NCI-H526 treated with DMSO at 0.1 percent for 48 hours (cell line): ENCODE data around the gene ARHGAP8.
"Not testable (repeated sequence)": the region's sequence is repeated elsewhere in the genome, so short reads cannot be mapped to it uniquely, and the experiment has no call there.

Experiments
- DNase-seq: peaks from one replicate; lab custom pipeline; 2025; lab: John Stamatoyannopoulos, UW

ARHGAP8 gene

GRCh38 chr22:44831885-44832284 is 79.5 kb downstream of the ARHGAP8 start:
- DNase-seq = no peak

GRCh38 chr22:44834065-44834464 is 81.7 kb downstream of the ARHGAP8 start:
- DNase-seq = no peak

- no peak for DNase-seq
Observed at GRCh38 chr22:44837481-44837880, 85.1 kb downstream of the ARHGAP8 start.

- DNase-seq = no peak
Observed at GRCh38 chr22:44838316-44839016, 86.1 kb downstream of the ARHGAP8 start.

GRCh38 chr22:44839061-44839460 is 86.7 kb downstream of the ARHGAP8 start:
- DNase-seq = no peak

DNA sequence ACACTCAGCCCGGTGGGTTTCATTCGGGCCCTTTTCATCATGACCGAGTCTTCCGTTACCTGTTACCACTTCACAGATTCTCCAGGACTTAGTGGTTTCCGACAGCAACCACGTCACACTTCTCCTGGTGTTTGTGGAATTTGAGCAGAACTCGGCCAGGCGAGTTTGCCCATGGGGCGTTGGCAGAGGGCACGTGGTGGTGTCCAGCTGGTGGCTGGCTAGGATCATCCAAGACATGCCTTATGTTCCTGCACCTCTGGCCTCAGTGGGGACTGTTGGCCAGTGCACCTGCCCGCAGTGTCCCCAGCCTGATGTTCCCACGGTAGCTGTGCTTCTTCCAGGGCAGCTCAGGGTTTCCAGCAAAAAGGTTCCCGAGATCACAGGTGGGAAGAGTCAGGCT is 87.3 kb downstream of the ARHGAP8 start:
- no peak for DNase-seq

DNA sequence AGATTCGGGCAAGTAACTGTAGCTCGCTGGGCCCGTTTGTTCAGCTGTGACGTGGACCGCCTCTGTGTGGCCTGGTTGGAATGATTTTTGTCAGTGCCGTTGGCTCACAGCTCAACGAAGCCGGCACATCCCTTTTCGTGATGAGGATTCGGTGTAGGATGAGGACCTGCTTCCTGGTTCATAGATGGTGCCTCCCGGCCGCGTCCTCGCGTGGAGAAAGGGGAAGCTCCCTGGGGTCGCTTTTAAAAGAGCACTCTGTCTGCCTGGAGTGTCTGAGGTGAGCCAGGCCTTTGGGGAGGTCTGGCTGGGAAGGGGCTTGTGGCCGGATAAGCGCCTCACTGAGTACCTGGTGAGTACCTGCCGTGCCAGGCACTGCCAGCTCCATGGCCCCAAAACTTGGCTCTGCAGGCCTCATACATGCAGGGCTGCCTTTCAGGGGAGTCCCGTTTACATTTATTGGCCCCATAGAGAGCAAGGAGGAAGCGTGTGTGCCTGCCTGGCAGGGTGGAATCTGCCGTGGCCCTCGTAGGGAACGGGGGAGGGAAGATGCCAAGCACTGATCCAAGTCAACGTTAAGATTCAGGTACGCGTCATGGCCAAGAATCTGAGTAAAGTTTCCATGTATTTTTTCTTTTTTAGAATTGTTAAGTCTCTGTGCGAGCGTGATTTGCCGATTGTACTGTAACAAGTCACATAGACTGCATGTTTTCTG is 88.4 kb downstream of the ARHGAP8 start:
- no peak for DNase-seq

GRCh38 chr22:44842417-44842816 is 90.0 kb downstream of the ARHGAP8 start:
- no peak for DNase-seq

DNA sequence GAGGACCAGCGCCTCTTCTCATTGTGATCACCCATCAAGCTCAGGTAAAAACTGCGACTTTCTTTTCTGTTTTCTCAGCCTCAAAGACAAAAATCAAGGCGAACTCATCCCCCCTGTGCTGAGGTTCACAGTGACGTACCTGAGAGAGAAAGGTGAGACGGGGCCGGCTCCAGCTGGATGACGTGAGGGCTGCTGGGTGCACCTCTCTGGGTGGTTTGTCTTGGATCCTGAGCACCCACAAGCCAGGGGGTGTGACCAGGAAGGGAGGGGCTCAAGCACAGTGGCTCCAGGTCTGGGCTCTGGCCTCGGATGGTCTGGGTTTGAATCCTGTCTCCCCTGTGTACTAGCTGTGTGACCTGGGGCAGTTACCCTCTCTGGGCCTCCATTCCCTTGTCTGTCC is 92.8 kb downstream of the ARHGAP8 start:
- no peak for DNase-seq

DNA sequence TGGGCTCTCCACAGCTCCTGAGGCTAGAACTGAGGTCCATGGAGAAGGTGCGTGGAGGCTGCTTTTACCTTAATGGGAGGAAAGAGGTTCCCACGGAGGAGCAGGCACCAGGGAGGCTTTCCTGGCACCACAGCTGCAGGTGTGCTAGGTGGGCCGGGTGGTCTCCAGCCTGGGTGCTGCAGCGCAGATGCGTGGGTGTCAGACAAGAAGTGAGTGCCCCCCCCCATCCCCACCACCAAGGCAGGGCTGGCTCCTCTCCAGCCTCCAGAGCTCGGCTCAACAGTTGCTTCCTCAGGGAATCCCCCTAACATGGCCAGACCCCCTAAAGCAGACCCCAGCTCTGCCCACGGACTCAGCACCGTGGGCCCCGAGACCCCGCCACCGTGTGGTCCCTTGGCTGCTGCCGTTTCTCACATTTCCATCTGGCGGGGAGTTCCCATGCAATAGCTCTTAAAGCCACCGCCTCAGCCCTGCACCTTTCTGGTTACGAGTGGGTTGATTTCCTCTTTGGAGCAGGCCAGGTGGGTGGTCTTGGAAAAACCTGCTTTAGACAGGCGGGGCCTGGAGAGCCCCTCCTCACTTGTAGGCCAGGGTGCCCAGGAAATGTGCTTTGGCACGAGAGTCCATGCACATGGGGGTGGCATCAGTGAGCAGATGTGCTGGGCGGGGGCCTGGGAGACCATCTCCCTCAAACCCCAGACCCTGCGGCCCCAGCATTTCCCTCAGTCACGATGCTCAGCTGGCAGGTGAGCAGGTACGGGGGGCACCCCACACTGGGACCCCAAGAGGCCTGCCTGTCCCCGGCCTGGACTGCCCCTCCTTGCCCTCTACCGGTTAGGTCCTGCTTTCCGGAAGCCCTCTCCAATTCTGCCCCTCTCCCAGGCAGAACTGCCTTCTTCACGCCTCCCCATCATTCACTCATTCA is 93.7 kb downstream of the ARHGAP8 start:
- DNase-seq = no peak

DNA sequence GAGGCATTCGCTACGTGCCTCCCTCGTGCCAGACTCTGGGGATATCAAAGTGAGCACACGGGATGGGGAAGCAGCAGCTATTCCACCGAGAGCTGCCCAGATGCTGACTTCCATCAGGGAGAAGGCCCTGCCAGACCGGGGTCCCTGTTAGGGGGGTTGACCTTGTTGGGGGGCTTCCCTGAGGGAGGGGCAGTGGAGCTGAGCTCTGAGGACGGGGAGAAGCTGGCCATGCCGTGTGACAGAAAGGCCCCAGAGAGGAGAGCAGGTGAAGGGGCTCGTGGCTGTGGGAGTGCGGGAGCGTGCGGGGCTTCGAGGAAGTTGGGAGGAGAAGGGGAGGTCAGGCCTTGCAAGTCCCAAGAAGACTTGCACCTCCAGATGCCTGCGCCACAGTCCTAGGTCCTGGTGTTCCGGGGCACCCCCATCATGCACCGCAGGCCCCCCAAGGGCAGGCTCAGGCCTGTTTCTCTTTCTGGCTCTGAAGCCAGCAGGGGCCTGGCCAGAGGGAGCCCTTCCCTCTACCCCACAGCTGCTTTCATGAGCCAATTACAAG is 94.4 kb downstream of the ARHGAP8 start:
- no peak for DNase-seq

DNA sequence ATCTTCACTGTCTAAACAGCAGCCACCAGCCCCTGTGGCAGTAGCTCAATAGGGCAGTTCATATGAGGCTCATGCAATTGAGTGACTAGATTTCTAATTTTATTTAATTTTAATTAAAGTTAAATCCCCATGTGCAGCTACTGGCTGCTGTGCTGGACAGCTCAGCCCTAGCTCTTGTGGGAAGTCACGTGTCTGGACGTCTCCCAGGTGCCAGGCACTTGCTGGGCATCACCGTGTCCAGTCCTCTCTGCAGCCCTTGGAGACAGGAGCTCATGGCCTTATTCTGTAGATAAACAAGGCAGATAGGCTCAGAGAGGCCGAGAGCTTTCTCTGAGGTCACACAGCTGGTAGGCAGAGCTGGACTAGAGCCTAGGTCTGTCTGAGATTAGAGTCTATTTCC is 95.0 kb downstream of the ARHGAP8 start:
- no peak for DNase-seq

- no peak for DNase-seq
Observed at GRCh38 chr22:44847892-44848291, 95.5 kb downstream of the ARHGAP8 start.

DNA sequence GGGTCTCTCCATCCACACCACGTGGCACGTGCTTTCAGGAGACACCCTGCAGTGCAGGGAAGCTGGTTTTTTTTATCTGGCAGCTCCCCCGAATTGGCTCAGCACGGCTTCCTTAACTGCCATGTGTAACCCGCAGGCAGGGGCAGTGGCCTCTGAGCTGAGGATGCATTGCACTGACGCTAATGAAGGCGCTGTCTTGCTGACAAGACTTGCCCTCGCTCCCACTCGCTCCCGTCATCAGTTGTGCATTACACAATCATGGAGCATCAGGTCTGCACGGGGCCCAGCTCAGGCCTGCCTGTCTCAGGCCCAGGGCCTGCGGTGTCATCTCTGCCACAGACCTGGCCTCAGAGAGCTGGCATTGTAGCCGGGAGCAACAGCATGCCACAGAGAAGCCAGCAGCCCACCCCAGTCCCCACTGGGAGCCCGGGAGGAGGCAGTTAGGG is 95.9 kb downstream of the ARHGAP8 start:
- no peak for DNase-seq

- no peak for DNase-seq
Observed at GRCh38 chr22:44848791-44849420, 96.5 kb downstream of the ARHGAP8 start.

- DNase-seq = no peak
Observed at GRCh38 chr22:44850946-44851345, 98.6 kb downstream of the ARHGAP8 start.

DNA sequence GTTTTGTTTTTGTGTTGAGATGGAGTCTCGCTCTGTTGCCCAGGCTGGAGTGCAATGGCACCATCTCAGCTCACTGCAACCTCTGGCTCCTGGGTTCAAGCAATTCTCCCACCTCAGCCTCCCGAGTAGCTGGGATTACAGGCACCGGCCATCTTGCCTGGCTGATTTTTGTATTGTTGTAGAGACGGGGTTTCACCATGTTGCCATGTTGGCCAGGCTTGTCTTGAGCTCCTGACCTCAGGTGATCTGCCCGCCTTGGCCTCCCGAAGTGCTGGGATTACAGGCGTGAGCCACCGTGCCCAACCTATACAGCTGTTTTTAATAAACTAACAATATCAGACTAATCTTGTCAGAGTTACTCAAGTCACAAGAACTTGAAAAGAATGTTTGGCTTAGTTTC is 102.3 kb downstream of the ARHGAP8 start:
- DNase-seq = not testable (repeated sequence)

- no peak for DNase-seq
Observed at GRCh38 chr22:44855855-44856254, 103.5 kb downstream of the ARHGAP8 start.

- not testable (repeated sequence) for DNase-seq
Observed at GRCh38 chr22:44858819-44859218, 106.4 kb downstream of the ARHGAP8 start.

GRCh38 chr22:44859641-44860040 is 107.3 kb downstream of the ARHGAP8 start:
- no peak for DNase-seq

DNA sequence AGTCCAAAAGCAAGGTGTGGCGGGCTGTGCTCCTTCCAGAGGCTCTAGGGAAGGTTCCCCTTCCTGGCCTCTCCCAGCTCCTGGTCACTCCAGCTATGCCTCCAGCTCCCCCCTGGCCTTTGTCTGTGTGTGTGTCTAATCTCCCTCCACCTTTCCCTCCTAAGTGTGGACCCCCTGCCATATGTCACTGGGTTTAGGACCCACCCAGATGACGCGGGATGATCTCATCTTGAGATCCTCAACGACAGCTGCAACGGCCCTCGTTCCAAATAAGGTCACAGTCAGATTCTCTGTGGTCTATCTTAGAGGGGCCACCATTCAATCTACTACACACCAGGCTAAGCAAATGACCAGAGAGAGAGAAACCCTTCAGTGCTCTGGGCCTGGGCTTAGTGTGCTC is 107.9 kb downstream of the ARHGAP8 start:
- no peak for DNase-seq

- DNase-seq = no peak
Observed at GRCh38 chr22:44861245-44861644, 108.9 kb downstream of the ARHGAP8 start.
